Endothelial cell of umbilical vein (primary cell): Measurements from ENCODE around the gene PIP5K1C. TPM values are rescaled to one million over a fixed set of nuclear protein-coding genes. Genes with fewer than 3 reads are reported as not detected.

Experiments used
- BruUV-seq: library from RNA; stranded (reverse); fragments of 400-500 nt; replicated peaks from 2 replicates; lab custom pipeline; 2021; lab: Mats Ljungman, UMichigan
- CTCF ChIA-PET: fragments of 300-600, 350-600 bp; sonication (Branson Sonifier 250); formaldehyde crosslinking; loops from one replicate; lab custom pipeline; 2021; ENCODE audit warnings: antibody characterized with exemption, inconsistent platforms; lab: Charles Lee
- POLR2A ChIA-PET: fragments of 300-600, 350-600 bp; sonication (Branson Sonifier 250); formaldehyde crosslinking; loops from one replicate; lab custom pipeline; 2021; ENCODE audit warnings: antibody characterized with exemption, inconsistent platforms; lab: Charles Lee
- DNase-seq: peaks from one replicate; pipeline ENCODE4 v3.0.0-alpha.2; 2011; ENCODE audit warnings: low read depth, low spot score
- FAIRE-seq: peaks from 2 replicates; lab custom pipeline; 2011; peaks lifted over from hg19 to GRCh38; lab: Jason Lieb, UNC
- H2AFZ ChIP-seq: 2 replicates; pipeline ENCODE4 v1.6.0; 2012; ENCODE audit warnings: low read depth, low read length, control low read depth, inconsistent platforms
- H3K27ac ChIP-seq: 2 replicates; pipeline ENCODE4 v1.5.1; 2011; ENCODE audit warnings: low read depth, mild to moderate bottlenecking, control low read depth, low read length, moderate library complexity; ENCODE audit not compliant: insufficient read depth
- H3K27me3 ChIP-seq, 2 experiments: 2 replicates each; pipeline versions ENCODE4 v1.6.0 to v1.6.1; 2011; ENCODE audit warnings: low read length in 2 of 2, mixed read lengths in 1 of 2; ENCODE audit not compliant: control insufficient read depth in 2 of 2, insufficient read depth in 2 of 2
- H3K36me3 ChIP-seq, 2 experiments: 2 replicates in 1 of 2; 3 replicates in 1 of 2; pipeline ENCODE4 v1.5.1; 2011; ENCODE audit warnings: low read length in 2 of 2, mild to moderate bottlenecking in 1 of 2, moderate library complexity in 1 of 2; ENCODE audit not compliant: control insufficient read depth in 2 of 2, insufficient read depth in 2 of 2; ENCODE audit errors: extremely low read depth in 1 of 2
- H3K4me1 ChIP-seq: 3 replicates; pipeline ENCODE4 v1.5.1; 2011; ENCODE audit warnings: mild to moderate bottlenecking, low read length; ENCODE audit not compliant: control insufficient read depth, insufficient read depth; ENCODE audit errors: extremely low read depth
- H3K4me2 ChIP-seq: 2 replicates; pipeline ENCODE4 v1.6.1; 2011; ENCODE audit warnings: low read length, control low read depth, mixed read lengths; ENCODE audit not compliant: insufficient read depth
- H3K4me3 ChIP-seq, 3 experiments: fragments of 200-600 bp in 1 of 3; sonication (generic), shearing (Covaris generic) in 1 of 3; replicated peaks in 1 of 3; 2 replicates each; pipeline ENCODE4 v1.5.1; 2011 to 2016; ENCODE audit warnings: control low read depth in 3 of 3, low read length in 3 of 3, mild to moderate bottlenecking in 2 of 3, inconsistent platforms in 1 of 3, low read depth in 1 of 3, moderate library complexity in 1 of 3; ENCODE audit not compliant: insufficient read depth in 1 of 3
- H3K79me2 ChIP-seq: 2 replicates; pipeline ENCODE4 v1.6.0; 2012; ENCODE audit warnings: low read length, inconsistent platforms; ENCODE audit not compliant: control insufficient read depth, insufficient read depth
- H3K9ac ChIP-seq: replicated peaks from 2 replicates; pipeline ENCODE3; 2011; ENCODE audit warnings: low read length, control low read depth; ENCODE audit not compliant: insufficient read depth; ENCODE audit errors: extremely low read depth
- H3K9me1 ChIP-seq: replicated peaks from 3 replicates; pipeline ENCODE4 v1.6.0; 2011; ENCODE audit warnings: mild to moderate bottlenecking, low read length; ENCODE audit not compliant: control insufficient read depth, insufficient read depth; ENCODE audit errors: extremely low read depth
- H3K9me3 ChIP-seq: replicated peaks from 2 replicates; pipeline ENCODE4 v1.5.1; 2012; ENCODE audit warnings: low read length, inconsistent platforms; ENCODE audit not compliant: control insufficient read depth, insufficient read depth
- H4K20me1 ChIP-seq: replicated peaks from 2 replicates; pipeline ENCODE3; 2011; ENCODE audit warnings: mild to moderate bottlenecking, low read length; ENCODE audit not compliant: control insufficient read depth, insufficient read depth; ENCODE audit errors: extremely low read depth
- CTCF ChIP-seq, 2 donors: IDR thresholded peaks; 1 replicate in 1 of 2; 2 replicates in 1 of 2; pipeline ENCODE4 v1.5.1; 2011; ENCODE audit warnings: low read length in 2 of 2, mild to moderate bottlenecking in 2 of 2, moderate library complexity in 2 of 2, control low read depth in 1 of 2, inconsistent platforms in 1 of 2, low read depth in 1 of 2; ENCODE audit not compliant: insufficient read depth in 1 of 2; ENCODE audit errors: extremely low read depth in 1 of 2
- EZH2 ChIP-seq: IDR thresholded peaks from 2 replicates; pipeline ENCODE4 v1.6.1; 2012; ENCODE audit warnings: borderline replicate concordance, low read depth, mild to moderate bottlenecking, moderate library complexity, low read length, inconsistent platforms; ENCODE audit not compliant: severe bottlenecking
- FOS ChIP-seq: IDR thresholded peaks from 2 replicates; pipeline ENCODE4 v1.6.1; 2011; ENCODE audit warnings: mild to moderate bottlenecking, low read length, moderate library complexity, borderline replicate concordance; ENCODE audit not compliant: insufficient read depth
- GATA2 ChIP-seq: IDR thresholded peaks from 2 replicates; pipeline ENCODE4 v1.7.0; 2011; ENCODE audit warnings: low read depth, mild to moderate bottlenecking, moderate library complexity, mixed read lengths, low read length; ENCODE audit not compliant: insufficient read length, insufficient read depth
- JUN ChIP-seq: IDR thresholded peaks from 2 replicates; pipeline ENCODE4 v1.6.1; 2011; ENCODE audit warnings: borderline replicate concordance, low read depth; ENCODE audit not compliant: insufficient read length, insufficient read depth
- MAX ChIP-seq: IDR thresholded peaks from 2 replicates; pipeline ENCODE4 v1.6.1; 2011; ENCODE audit not compliant: insufficient read depth, insufficient read length
- MYC ChIP-seq: IDR thresholded peaks from one replicate; pipeline ENCODE4 v1.6.1; 2011; ENCODE audit warnings: mild to moderate bottlenecking, low read depth, low read length
- POLR2A ChIP-seq: IDR thresholded peaks from 2 replicates; pipeline ENCODE4 v1.6.1; 2012; ENCODE audit warnings: low read depth, mild to moderate bottlenecking, control low read depth, low read length
- POLR2AphosphoS5 ChIP-seq: IDR thresholded peaks from 2 replicates; pipeline ENCODE4 v1.6.1; 2012; ENCODE audit warnings: low read depth, mild to moderate bottlenecking, control low read depth, low read length, moderate library complexity; ENCODE audit not compliant: insufficient read depth
- dilution Hi-C: fragments of 300-500 bp; cut with MboI; formaldehyde crosslinking; loops from one replicate; pipeline ENCODE4 v1.15.0; 2019; ENCODE audit warnings: low sequenced_read_pairs; ENCODE audit not compliant: extremely low pct_ligation_motif_present
- intact Hi-C: fragments of 100-400 bp; cut with micrococcal nuclease; formaldehyde crosslinking; loops from one replicate; pipeline ENCODE4 v1.10.0; 2022
- polyA plus RNA-seq, 4 experiments: library from polyadenylated mRNA; depleted of rRNA in 3 of 4; stranded (reverse) in 3 of 4; unstranded in 1 of 4; fragments of >200 nt; gene quantifications; 2 replicates each; pipeline versions ENCODE4 v1.2.1 to v1.2.3, GENCODE V29; 2011 to 2012; ENCODE audit warnings: missing spikeins in 1 of 4
- total RNA-seq: library from RNA; stranded (reverse); gene quantifications from 2 replicates; pipeline ENCODE4 v1.2.3, GENCODE V29; 2021

The PIP5K1C gene
- total and polyA plus RNA-seq, 2 donors (not counting 3 experiments of a cell fraction or from before 2014, with no cell fraction given): 31.6 to 79.5 TPM

- no peak overlapping the region for H3K4me3 ChIP-seq
- BruUV-seq: no TSS peak
- H3K9ac ChIP-seq: peak overlapping the region; percentile 51
- TF ChIP-seq MAX (peak; percentile 41), FOS (no peak), POLR2A (no peak)
- FAIRE-seq (no peak), DNase-seq (peak; percentile 27)
- POLR2A ChIA-PET: interaction anchor here (1.1 to 1.4 kb wide), 4 partner anchors 9 to 13 kb away, joined by 3 to 8 read pairs (median 4); no protein-coding TSS in a partner anchor
- no peak overlapping the region for H2AFZ ChIP-seq
- intact Hi-C loops (loop anchor here (1.0 kb wide), 2 partner anchors 12 to 16 kb away; no protein-coding TSS in a partner anchor), dilution Hi-C loops (no loop called here)
- no peaks in the 10 kb centered on the region for H3K27me3 ChIP-seq
- H4K20me1 ChIP-seq: no peaks in the 10 kb centered on the region
- H3K79me2 ChIP-seq: peaks cover 11% of the 10 kb centered on the region
- CTCF ChIA-PET: interaction anchor here (0.7 to 1.7 kb wide), 8 partner anchors 10 to 27 kb away, joined by 3 to 12 read pairs (median 4); partner anchors contain the start of gene PIP5K1C
- H3K9me3 ChIP-seq: no peaks in the 10 kb centered on the region
- H3K36me3 ChIP-seq: peaks cover 0 to 2% of the 10 kb centered on the region in 2 experiments
- no peak overlapping the region for H3K4me2 ChIP-seq
- H3K9me1 ChIP-seq: no peaks in the 10 kb centered on the region
- H3K27ac ChIP-seq: peak overlapping the region; percentile 90
- H3K4me1 ChIP-seq: peaks cover 15% of the 10 kb centered on the region
Observed at GRCh38 chr19:3682741-3683404, 17.4 kb downstream of the PIP5K1C start.

- H3K9me3 ChIP-seq: no peaks in the 10 kb centered on the region
- no TSS peak for BruUV-seq
- POLR2A ChIA-PET: interaction anchor here (1.1 to 1.2 kb wide), 2 partner anchors 8 to 11 kb away, joined by 3 read pairs; no protein-coding TSS in a partner anchor
- TF ChIP-seq EZH2 (no peak), FOS (no peak), GATA2 (no peak), MYC (no peak), MAX (no peak), POLR2A (no peak), JUN (no peak), CTCF (IDR thresholded peaks at IDR 0.05; ENCODE audit: extremely low read depth in 1 of 2, insufficient read depth in 1 of 2, low read depth in 1 of 2, low read length in 2 of 2) (no peak), POLR2AphosphoS5 (no peak)
- no peak overlapping the region for H3K4me3 ChIP-seq
- FAIRE-seq: no peak
- dilution Hi-C loops (no loop called here), intact Hi-C loops (no loop called here)
- H2AFZ ChIP-seq: no peak overlapping the region
- CTCF ChIA-PET: interaction anchor here (0.7 to 1.3 kb wide), 4 partner anchors 10 to 18 kb away, joined by 3 to 6 read pairs (median 4); partner anchors contain the start of gene PIP5K1C
- no peaks in the 10 kb centered on the region for H4K20me1 ChIP-seq
- peaks cover 8% of the 10 kb centered on the region for H3K79me2 ChIP-seq
- H3K36me3 ChIP-seq: peaks cover 0 to 2% of the 10 kb centered on the region in 2 experiments
- H3K27ac ChIP-seq: peak overlapping the region; percentile 16
- H3K9me1 ChIP-seq: no peaks in the 10 kb centered on the region
- H3K27me3 ChIP-seq: no peaks in the 10 kb centered on the region
- no peak overlapping the region for H3K4me2 ChIP-seq
- H3K4me1 ChIP-seq: peaks cover 15% of the 10 kb centered on the region
- no peak overlapping the region for H3K9ac ChIP-seq
- no peak for DNase-seq
Observed at GRCh38 chr19:3682286-3682685, 18.0 kb downstream of the PIP5K1C start.
